Sigmoid colon (tissue), 7 donors: Measurements from ENCODE around the gene ABCB4. TPM values are rescaled to one million over a fixed set of nuclear protein-coding genes. Genes with fewer than 3 reads are reported as not detected.

ENCODE experiments used
- DNase-seq: peaks from one replicate; pipeline ENCODE4 v3.0.0-alpha.2; 2019
- H3K27ac ChIP-seq, 4 donors: fragments of 200-600 bp; sonication (generic); one replicate each; pipeline ENCODE4 v1.5.1; 2016 to 2019; ENCODE audit warnings: mild to moderate bottlenecking in 1 of 4
- H3K27me3 ChIP-seq, 3 donors: fragments of 200-600 bp; sonication (generic); one replicate each; pipeline ENCODE4 v1.5.1; 2019; ENCODE audit warnings: mild to moderate bottlenecking in 1 of 3
- H3K36me3 ChIP-seq, 4 donors: fragments of 200-600 bp; sonication (generic); one replicate each; pipeline ENCODE4 v1.5.1; 2016 to 2019
- H3K4me1 ChIP-seq, 4 donors: fragments of 200-600 bp; sonication (generic); one replicate each; pipeline ENCODE4 v1.5.1; 2017 to 2019
- H3K4me3 ChIP-seq, 4 donors: fragments of 200-600 bp; sonication (generic); one replicate each; pipeline ENCODE4 v1.5.1; 2017 to 2019; ENCODE audit warnings: mild to moderate bottlenecking in 2 of 4, moderate library complexity in 1 of 4
- H3K9me3 ChIP-seq, 4 donors: fragments of 200-600 bp in 3 of 4; sonication (generic) in 3 of 4; one replicate each; pipeline versions ENCODE4 v1.5.1 to v1.6.1; 2013 to 2019
- CTCF ChIP-seq, 4 experiments: fragments of 450-650 bp in 3 of 4; fragments of 200-600 bp in 1 of 4; IDR thresholded peaks; one replicate each; pipeline ENCODE4 v1.5.1; 2016 to 2019; ENCODE audit warnings: antibody characterized with exemption in 4 of 4, mild to moderate bottlenecking in 3 of 4, moderate library complexity in 2 of 4
- EP300 ChIP-seq, 4 donors: sonication (generic); formaldehyde crosslinking; IDR thresholded peaks; one replicate each; pipeline ENCODE4 v1.6.1; 2017; ENCODE audit warnings: antibody characterized with exemption in 4 of 4
- POLR2A ChIP-seq, 2 donors: fragments of 450-650 bp; IDR thresholded peaks; one replicate each; pipeline ENCODE4 v1.6.1; 2016; ENCODE audit warnings: antibody characterized with exemption in 2 of 2, mild to moderate bottlenecking in 2 of 2, moderate library complexity in 2 of 2
- POLR2AphosphoS5 ChIP-seq, 4 donors: sonication (generic); formaldehyde crosslinking; IDR thresholded peaks; one replicate each; pipeline ENCODE4 v1.6.1; 2017; ENCODE audit warnings: antibody characterized with exemption in 4 of 4
- WGBS, 2 donors: extraction: QIAGEN DNeasy Blood & Tissue Kit; methylation state at CpG; one replicate each; pipeline ENCODE4 v1.1.7; 2013; 5-methylcytosine and 5-hydroxymethylcytosine counted together
- intact Hi-C: fragments of 100-400 bp; cut with DNase I; formaldehyde crosslinking; loops from one replicate; pipeline ENCODE4 v1.15.1; 2023
- polyA plus RNA-seq, 3 donors: library from polyadenylated mRNA; stranded (reverse); fragments of 200-250 nt; gene quantifications; one replicate each; pipeline ENCODE4 v1.2.3, GENCODE V29; 2013
- total RNA-seq, 4 donors: library from RNA; depleted of rRNA; stranded (reverse); fragments of >200 nt; gene quantifications; one replicate each; pipeline ENCODE4 v1.1.0, GENCODE V29; 2016
- donor health status: healthy with polysubstance abuse.
- donor health status: Bipolar disorder and iron deficiency.
- donor health status: healthy.

Gene ABCB4
- total and polyA plus RNA-seq, 7 donors = 0.23 to 3.5 (median 1.1) TPM; not detected in 1

- Histone ChIP-seq H3K9me3 (no peaks in the 10 kb centered on the region), H3K36me3 (no peaks in the 10 kb centered on the region), H3K27me3 (no peaks in the 10 kb centered on the region), H3K4me3 (no peak overlapping the region), H3K4me1 (no peaks in the 10 kb centered on the region), H3K27ac (no peak overlapping the region)
- WGBS, 2 donors = 62 to 86% methylated on average over 4 of the region's 4 CpGs
- DNase-seq = no peak
- TF ChIP-seq EP300 (IDR thresholded peaks at IDR 0.05) (no peak), POLR2A (IDR thresholded peaks at IDR 0.05) (no peak)
- intact Hi-C loops = no loop called here
These were observed 29.6 kb downstream of the ABCB4 start for GRCh38 chr7:87445897-87446296.

- Histone ChIP-seq H3K4me3 (no peak overlapping the region), H3K4me1 (no peaks in the 10 kb centered on the region), H3K36me3 (no peaks in the 10 kb centered on the region), H3K27ac (no peak overlapping the region), H3K9me3 (no peaks in the 10 kb centered on the region), H3K27me3 (no peaks in the 10 kb centered on the region)
- TF ChIP-seq POLR2A (IDR thresholded peaks at IDR 0.05) = no peak
- TF ChIP-seq CTCF (IDR thresholded peaks at IDR 0.05) = no peak
- TF ChIP-seq POLR2AphosphoS5 (IDR thresholded peaks at IDR 0.05) = no peak
- TF ChIP-seq EP300 (IDR thresholded peaks at IDR 0.05) = no peak
- no peak for DNase-seq
- intact Hi-C loops = no loop called here
These were observed 39.9 kb downstream of the ABCB4 start for GRCh38 chr7:87435546-87435945.

GRCh38 chr7:87432536-87432935 lies 42.9 kb downstream of the ABCB4 start:
- Histone ChIP-seq H3K27me3 (no peaks in the 10 kb centered on the region), H3K4me3 (no peak overlapping the region), H3K27ac (no peak overlapping the region), H3K4me1 (no peaks in the 10 kb centered on the region), H3K9me3 (no peaks in the 10 kb centered on the region), H3K36me3 (no peaks in the 10 kb centered on the region)
- no peak for DNase-seq
- intact Hi-C loops = no loop called here
- TF ChIP-seq CTCF (IDR thresholded peaks at IDR 0.05) = no peak
- no peak for TF ChIP-seq EP300 (IDR thresholded peaks at IDR 0.05)
- no peak for TF ChIP-seq POLR2AphosphoS5 (IDR thresholded peaks at IDR 0.05)
- TF ChIP-seq POLR2A (IDR thresholded peaks at IDR 0.05) = no peak
- 90 to 93% methylated on average over 2 of the region's 2 CpGs for WGBS, 2 donors

- intact Hi-C loops = no loop called here
- WGBS, 2 donors = 88 to 93% methylated on average over 3 of the region's 3 CpGs
These were observed 48.2 kb downstream of the ABCB4 start for GRCh38 chr7:87427288-87427687.

GRCh38 chr7:87426160-87426559 lies 49.3 kb downstream of the ABCB4 start:
- intact Hi-C loops = no loop called here
- Histone ChIP-seq H3K4me1 (no peaks in the 10 kb centered on the region), H3K9me3 (no peaks in the 10 kb centered on the region), H3K27me3 (no peaks in the 10 kb centered on the region), H3K36me3 (no peaks in the 10 kb centered on the region), H3K4me3 (no peak overlapping the region), H3K27ac (no peak overlapping the region)
- no peak for DNase-seq
- TF ChIP-seq POLR2A (IDR thresholded peaks at IDR 0.05) (no peak), EP300 (IDR thresholded peaks at IDR 0.05) (no peak), CTCF (IDR thresholded peaks at IDR 0.05) (no peak), POLR2AphosphoS5 (IDR thresholded peaks at IDR 0.05) (no peak)
- 86 to 87% methylated on average over 3 of the region's 3 CpGs for WGBS, 2 donors

More at GRCh38 chr7:87427288-87427687, 48.2 kb downstream of the ABCB4 start:
- DNase-seq = no peak
- Histone ChIP-seq H3K27me3 (no peaks in the 10 kb centered on the region), H3K27ac (no peak overlapping the region), H3K36me3 (no peaks in the 10 kb centered on the region), H3K4me1 (no peaks in the 10 kb centered on the region), H3K9me3 (no peaks in the 10 kb centered on the region), H3K4me3 (no peak overlapping the region)
- no peak for TF ChIP-seq CTCF (IDR thresholded peaks at IDR 0.05)
- TF ChIP-seq POLR2AphosphoS5 (IDR thresholded peaks at IDR 0.05) = no peak
- TF ChIP-seq EP300 (IDR thresholded peaks at IDR 0.05) = no peak
- no peak for TF ChIP-seq POLR2A (IDR thresholded peaks at IDR 0.05)
